Measurements from ENCODE around the gene TH. TPM values are rescaled to one million over a fixed set of nuclear protein-coding genes. Genes with fewer than 3 reads are reported as not detected.
A peak's percentile ranks its signal among the peaks of the same experiment; 100 is the strongest.

TH gene
- total RNA-seq, 4 donors from 2014 or later: 0.34 to 1.0 TPM; not detected in 2

- no peak for TF ChIP-seq CTCF (IDR thresholded peaks at IDR 0.05)
- no peak for TF ChIP-seq POLR2AphosphoS5 (IDR thresholded peaks at IDR 0.05)
- TF ChIP-seq POLR2A (IDR thresholded peaks at IDR 0.05): no peak
- no peak for TF ChIP-seq EP300 (IDR thresholded peaks at IDR 0.05)
- Histone ChIP-seq H3K9me3 (no peaks in the 10 kb centered on the region), H3K27me3 (peaks cover 25% of the 10 kb centered on the region), H3K4me1 (peaks cover 18% of the 10 kb centered on the region), H3K27ac (no peak overlapping the region), H3K36me3 (no peaks in the 10 kb centered on the region), H3K4me3 (no peak overlapping the region)
- peak; percentile 49 to 74 for DNase-seq (ENCODE audit: low spot score in 2 of 2)
- 85% methylated on average over 24 of the region's 30 CpGs for WGBS
Measured at GRCh38 chr11:2211113-2211971, 39.7 kb upstream of the TH start.

- WGBS: 82% methylated on average over 12 of the region's 16 CpGs
- no peaks in the 10 kb centered on the region for H3K36me3 ChIP-seq
- peak in 1 of 2 donors; percentile 61 for DNase-seq (ENCODE audit: low spot score in 2 of 2)
- H3K4me3 ChIP-seq: no peak overlapping the region
- peaks cover 15% of the 10 kb centered on the region for H3K4me1 ChIP-seq
- H3K27ac ChIP-seq: no peak overlapping the region
- H3K27me3 ChIP-seq: peaks cover 21% of the 10 kb centered on the region
- H3K9me3 ChIP-seq: no peaks in the 10 kb centered on the region
- TF ChIP-seq POLR2A (IDR thresholded peaks at IDR 0.05) (no peak), POLR2AphosphoS5 (IDR thresholded peaks at IDR 0.05) (no peak), EP300 (IDR thresholded peaks at IDR 0.05) (no peak), CTCF (IDR thresholded peaks at IDR 0.05) (no peak)
Measured at GRCh38 chr11:2210366-2211112, 38.9 kb upstream of the TH start.

GRCh38 chr11:2209900-2210321, 38.3 kb upstream of the TH start:
- H3K36me3 ChIP-seq: no peaks in the 10 kb centered on the region
- 93% methylated on average over 5 of the region's 12 CpGs for WGBS
- DNase-seq (ENCODE audit: low spot score in 2 of 2): peak in 1 of 2 donors; percentile 49
- no peaks in the 10 kb centered on the region for H3K9me3 ChIP-seq
- peaks cover 21% of the 10 kb centered on the region for H3K27me3 ChIP-seq
- H3K4me1 ChIP-seq: peaks cover 15% of the 10 kb centered on the region
- no peak for TF ChIP-seq EP300 (IDR thresholded peaks at IDR 0.05)
- no peak for TF ChIP-seq POLR2A (IDR thresholded peaks at IDR 0.05)
- no peak for TF ChIP-seq CTCF (IDR thresholded peaks at IDR 0.05)
- no peak for TF ChIP-seq POLR2AphosphoS5 (IDR thresholded peaks at IDR 0.05)
- H3K27ac ChIP-seq: no peak overlapping the region
- H3K4me3 ChIP-seq: no peak overlapping the region

GRCh38 chr11:2209370-2209801, 37.8 kb upstream of the TH start:
- peak in 1 of 2 donors; percentile 44 for DNase-seq (ENCODE audit: low spot score in 2 of 2)
- no peak overlapping the region for H3K27ac ChIP-seq
- TF ChIP-seq CTCF (IDR thresholded peaks at IDR 0.05) (no peak), POLR2A (IDR thresholded peaks at IDR 0.05) (no peak), EP300 (IDR thresholded peaks at IDR 0.05) (no peak), POLR2AphosphoS5 (IDR thresholded peaks at IDR 0.05) (no peak)
- peaks cover 15% of the 10 kb centered on the region for H3K4me1 ChIP-seq
- peaks cover 18% of the 10 kb centered on the region for H3K27me3 ChIP-seq
- H3K36me3 ChIP-seq: no peaks in the 10 kb centered on the region
- 89% methylated on average over 10 of the region's 11 CpGs for WGBS
- no peaks in the 10 kb centered on the region for H3K9me3 ChIP-seq
- no peak overlapping the region for H3K4me3 ChIP-seq

All from suprapubic skin (tissue), 4 donors.